ENCODE data around the gene NPHS1.

DNA sequence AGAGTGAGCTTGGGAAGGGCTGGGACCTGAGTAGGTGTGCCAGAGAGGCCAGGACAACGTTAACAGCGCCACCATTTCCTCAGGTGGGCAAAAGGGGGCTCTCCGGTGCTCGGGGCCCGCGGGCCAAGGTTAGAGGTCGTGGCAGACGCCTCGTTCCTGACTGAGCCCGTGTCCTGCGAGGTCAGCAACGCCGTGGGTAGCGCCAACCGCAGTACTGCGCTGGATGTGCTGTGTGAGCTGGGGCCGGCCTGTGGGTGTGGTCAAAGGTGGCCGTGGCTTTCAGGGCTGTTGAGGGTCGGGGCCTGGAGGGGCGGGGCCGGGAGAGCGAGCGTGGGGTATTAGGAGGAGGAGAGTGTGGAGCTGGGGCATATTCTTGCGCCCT, 8.1 kb upstream of the NPHS1 start:
- TF ChIP-seq, protein P1, sequence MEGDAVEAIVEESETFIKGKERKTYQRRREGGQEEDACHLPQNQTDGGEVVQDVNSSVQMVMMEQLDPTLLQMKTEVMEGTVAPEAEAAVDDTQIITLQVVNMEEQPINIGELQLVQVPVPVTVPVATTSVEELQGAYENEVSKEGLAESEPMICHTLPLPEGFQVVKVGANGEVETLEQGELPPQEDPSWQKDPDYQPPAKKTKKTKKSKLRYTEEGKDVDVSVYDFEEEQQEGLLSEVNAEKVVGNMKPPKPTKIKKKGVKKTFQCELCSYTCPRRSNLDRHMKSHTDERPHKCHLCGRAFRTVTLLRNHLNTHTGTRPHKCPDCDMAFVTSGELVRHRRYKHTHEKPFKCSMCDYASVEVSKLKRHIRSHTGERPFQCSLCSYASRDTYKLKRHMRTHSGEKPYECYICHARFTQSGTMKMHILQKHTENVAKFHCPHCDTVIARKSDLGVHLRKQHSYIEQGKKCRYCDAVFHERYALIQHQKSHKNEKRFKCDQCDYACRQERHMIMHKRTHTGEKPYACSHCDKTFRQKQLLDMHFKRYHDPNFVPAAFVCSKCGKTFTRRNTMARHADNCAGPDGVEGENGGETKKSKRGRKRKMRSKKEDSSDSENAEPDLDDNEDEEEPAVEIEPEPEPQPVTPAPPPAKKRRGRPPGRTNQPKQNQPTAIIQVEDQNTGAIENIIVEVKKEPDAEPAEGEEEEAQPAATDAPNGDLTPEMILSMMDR (IDR thresholded peaks at IDR 0.05; ENCODE audit: control extremely low read depth in 1 of 3, insufficient read depth in 1 of 3, low read depth in 1 of 3, low read length in 3 of 3) = peak; percentile 10 to 31 (median 27); a peak in 3 of 4 replicates
- TF ChIP-seq EP300 (IDR thresholded peaks at IDR 0.05; ENCODE audit: borderline replicate concordance in 1 of 2, low read depth in 2 of 2, low read length in 2 of 2) (no peak), FOSL1 (IDR thresholded peaks at IDR 0.05; ENCODE audit: insufficient read depth, low read depth, low read length) (no peak), ZNF274 (IDR thresholded peaks at IDR 0.05; ENCODE audit: borderline replicate concordance, extremely low read depth, low read length) (no peak), POU5F1 (IDR thresholded peaks at IDR 0.05; ENCODE audit: low read depth, low read length) (no peak)
